Inferior parietal cortex (tissue), 1 donor: ENCODE measurements around the gene SLC38A8.
A peak's percentile ranks its signal among the peaks of the same experiment; 100 is the strongest.

Source experiments
- DNase-seq: peaks from one replicate; pipeline ENCODE4 v3.0.0-alpha.2; 2016; ENCODE audit errors: extremely low spot score

The SLC38A8 gene

GRCh38 chr16:84031556-84031955 is 11.0 kb downstream of the SLC38A8 start:
- DNase-seq = no peak

- DNase-seq = no peak
Observed at GRCh38 chr16:84029297-84030047, 13.1 kb downstream of the SLC38A8 start.

GRCh38 chr16:84027625-84028024 is 15.0 kb downstream of the SLC38A8 start:
- no peak for DNase-seq

- DNase-seq = no peak
Observed at GRCh38 chr16:84026606-84027005, 16.0 kb downstream of the SLC38A8 start.

GRCh38 chr16:84024854-84025253 is 17.7 kb downstream of the SLC38A8 start:
- no peak for DNase-seq

- no peak for DNase-seq
Observed at GRCh38 chr16:84022644-84023043, 20.0 kb downstream of the SLC38A8 start.

GRCh38 chr16:84021488-84021887 is 21.1 kb downstream of the SLC38A8 start:
- DNase-seq = no peak

GRCh38 chr16:84020353-84020752 is 22.2 kb downstream of the SLC38A8 start:
- no peak for DNase-seq

GRCh38 chr16:84018710-84019109 is 23.9 kb downstream of the SLC38A8 start:
- no peak for DNase-seq

GRCh38 chr16:84016477-84016876 is 26.1 kb downstream of the SLC38A8 start:
- no peak for DNase-seq

GRCh38 chr16:84015399-84015798 is 27.2 kb downstream of the SLC38A8 start:
- no peak for DNase-seq

- no peak for DNase-seq
Observed at GRCh38 chr16:84014570-84015327, 27.8 kb downstream of the SLC38A8 start.

- peak; percentile 69 for DNase-seq
Observed at GRCh38 chr16:84013787-84014569, 28.6 kb downstream of the SLC38A8 start.

GRCh38 chr16:84009282-84009681 is 33.3 kb downstream of the SLC38A8 start:
- DNase-seq = no peak

GRCh38 chr16:84007965-84008364 is 34.6 kb downstream of the SLC38A8 start:
- no peak for DNase-seq

- DNase-seq = no peak
Observed at GRCh38 chr16:84007520-84007919, 35.1 kb downstream of the SLC38A8 start.

GRCh38 chr16:84005391-84005790 is 37.2 kb downstream of the SLC38A8 start:
- no peak for DNase-seq

- no peak for DNase-seq
Observed at GRCh38 chr16:84004442-84004841, 38.2 kb downstream of the SLC38A8 start.

- DNase-seq = no peak
Observed at GRCh38 chr16:84003038-84003437, 39.6 kb downstream of the SLC38A8 start.

GRCh38 chr16:84001726-84002125 is 40.9 kb downstream of the SLC38A8 start:
- DNase-seq = no peak

GRCh38 chr16:84000989-84001642 is 41.5 kb downstream of the SLC38A8 start:
- DNase-seq = no peak

- no peak for DNase-seq
Observed at GRCh38 chr16:83998091-83998490, 44.5 kb downstream of the SLC38A8 start.
